GM18858 (cell line): ENCODE measurements around the gene AUTS2.

Experiments used
- ATAC-seq: cut with Tn5 transposase; IDR thresholded peaks from one replicate; pipeline ENCODE4 v1.9.1; 2021; ENCODE audit not compliant: unreplicated experiment

The AUTS2 gene

GRCh38 chr7:70472601-70473237, 874.4 kb downstream of the AUTS2 start:
- ATAC-seq, result no peak

- no peak for ATAC-seq
Observed at GRCh38 chr7:70474639-70475234, 876.5 kb downstream of the AUTS2 start.

- ATAC-seq, result no peak
Observed at GRCh38 chr7:70477036-70478010, 879.0 kb downstream of the AUTS2 start.

- ATAC-seq, result no peak
Observed at GRCh38 chr7:70479153-70480021, 881.1 kb downstream of the AUTS2 start.

GRCh38 chr7:70480927-70481569, 882.8 kb downstream of the AUTS2 start:
- ATAC-seq, result no peak

- no peak for ATAC-seq
Observed at GRCh38 chr7:70481570-70482123, 883.4 kb downstream of the AUTS2 start.

- ATAC-seq, result no peak
Observed at GRCh38 chr7:70484255-70484654, 886.0 kb downstream of the AUTS2 start.

GRCh38 chr7:70486977-70487376, 888.7 kb downstream of the AUTS2 start:
- ATAC-seq, result no peak

GRCh38 chr7:70487428-70487827, 889.2 kb downstream of the AUTS2 start:
- no peak for ATAC-seq

GRCh38 chr7:70487886-70488285, 889.6 kb downstream of the AUTS2 start:
- ATAC-seq, result no peak

GRCh38 chr7:70489813-70490212, 891.5 kb downstream of the AUTS2 start:
- no peak for ATAC-seq

- ATAC-seq, result no peak
Observed at GRCh38 chr7:70492625-70493024, 894.4 kb downstream of the AUTS2 start.

GRCh38 chr7:70494225-70495032, 896.2 kb downstream of the AUTS2 start:
- no peak for ATAC-seq

GRCh38 chr7:70495033-70495376, 896.7 kb downstream of the AUTS2 start:
- ATAC-seq, result no peak

- ATAC-seq, result no peak
Observed at GRCh38 chr7:70497793-70498192, 899.5 kb downstream of the AUTS2 start.

GRCh38 chr7:70498232-70498992, 900.1 kb downstream of the AUTS2 start:
- no peak for ATAC-seq

- ATAC-seq, result no peak
Observed at GRCh38 chr7:70500261-70500660, 902.0 kb downstream of the AUTS2 start.

- no peak for ATAC-seq
Observed at GRCh38 chr7:70502117-70502863, 904.0 kb downstream of the AUTS2 start.
